GM18870 (cell line): ENCODE results near the gene PKP1.

Experiments used
- ATAC-seq: cut with Tn5 transposase; IDR thresholded peaks from one replicate; pipeline ENCODE4 v1.9.1; 2021; ENCODE audit warnings: moderate library complexity; ENCODE audit not compliant: unreplicated experiment

PKP1 gene

DNA sequence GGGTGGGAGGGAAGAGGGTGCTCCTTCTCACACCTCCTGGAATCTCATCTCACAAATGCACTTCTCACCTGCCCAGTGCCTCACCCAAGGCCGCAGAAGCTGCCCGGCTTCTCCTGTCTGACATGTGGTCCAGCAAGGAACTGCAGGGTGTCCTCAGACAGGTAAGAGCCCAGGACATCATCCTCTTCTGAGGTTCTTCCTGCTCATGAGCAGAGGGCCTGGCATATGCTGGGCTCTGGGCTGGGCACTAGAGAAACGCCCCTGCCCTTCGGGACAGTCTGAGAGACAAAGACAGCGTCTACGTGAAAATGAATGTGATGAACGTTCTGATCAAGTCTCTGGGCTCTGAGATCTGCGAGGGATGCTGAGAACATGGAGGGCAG lies 42.4 kb downstream of the PKP1 start:
- ATAC-seq: no peak

DNA sequence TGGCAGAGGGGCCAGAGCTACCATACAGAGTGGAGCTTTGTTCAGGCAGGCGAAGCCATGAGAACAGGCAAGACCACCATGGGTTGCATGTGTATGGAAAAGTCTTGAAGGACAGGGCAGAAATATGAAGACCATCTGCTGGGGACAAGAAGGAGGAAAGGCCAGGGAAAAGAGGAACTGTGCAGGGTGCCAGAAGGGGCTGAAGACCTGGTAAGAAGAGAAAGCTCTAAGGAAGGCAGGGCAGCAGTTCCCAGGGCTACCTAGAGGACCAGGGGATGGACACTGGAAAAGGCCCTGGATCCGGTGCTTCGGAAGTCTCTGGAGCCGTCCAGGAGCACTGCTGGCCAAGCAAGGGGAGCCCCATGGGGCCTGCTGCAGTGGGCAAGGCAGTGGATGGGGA lies 43.4 kb downstream of the PKP1 start:
- no peak for ATAC-seq

DNA sequence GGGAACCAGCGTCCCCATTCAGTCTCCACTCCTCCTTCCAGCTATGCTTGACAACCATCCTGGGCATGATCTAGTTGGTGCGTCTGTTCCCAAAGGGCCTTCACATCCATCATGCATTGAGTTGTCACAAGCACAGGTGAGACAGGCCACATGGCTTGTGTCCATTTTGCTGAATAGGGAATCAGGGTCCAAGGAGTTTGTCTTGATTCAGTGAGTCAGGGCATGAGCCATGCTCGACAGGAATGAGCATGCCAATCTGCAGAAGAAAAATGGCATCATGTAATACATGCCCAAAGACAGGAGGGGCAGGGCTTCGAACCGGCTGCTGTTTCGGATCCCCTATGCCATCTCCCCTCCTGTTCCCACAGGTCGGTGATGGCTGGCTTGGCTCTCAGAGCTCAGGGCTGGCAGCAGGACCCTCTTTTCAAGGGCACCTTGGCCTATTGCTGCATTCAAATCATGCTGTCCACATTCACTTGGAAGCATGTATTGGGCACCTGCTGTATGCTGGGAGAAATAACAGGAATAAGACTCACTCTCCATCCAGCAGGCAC lies 44.5 kb downstream of the PKP1 start:
- ATAC-seq: no peak

DNA sequence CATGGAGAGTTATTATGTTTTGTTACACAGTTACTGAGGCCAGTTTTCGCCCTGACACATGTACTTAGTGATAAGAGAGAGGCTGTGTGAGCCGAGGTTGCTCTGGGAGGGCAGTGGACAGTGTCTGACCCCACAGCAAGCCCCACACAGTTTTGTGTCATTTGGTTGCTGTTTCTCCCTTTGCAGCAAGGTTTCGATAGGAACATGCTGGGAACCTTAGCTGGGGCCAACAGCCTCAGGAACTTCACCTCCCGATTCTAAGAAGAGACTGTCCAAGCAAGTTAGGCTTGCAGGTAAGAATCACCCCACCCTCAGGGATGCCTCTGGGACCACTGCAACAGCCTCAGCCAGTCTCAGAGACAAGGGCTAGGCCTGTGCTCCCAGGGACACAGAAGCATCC lies 45.3 kb downstream of the PKP1 start:
- ATAC-seq: no peak

DNA sequence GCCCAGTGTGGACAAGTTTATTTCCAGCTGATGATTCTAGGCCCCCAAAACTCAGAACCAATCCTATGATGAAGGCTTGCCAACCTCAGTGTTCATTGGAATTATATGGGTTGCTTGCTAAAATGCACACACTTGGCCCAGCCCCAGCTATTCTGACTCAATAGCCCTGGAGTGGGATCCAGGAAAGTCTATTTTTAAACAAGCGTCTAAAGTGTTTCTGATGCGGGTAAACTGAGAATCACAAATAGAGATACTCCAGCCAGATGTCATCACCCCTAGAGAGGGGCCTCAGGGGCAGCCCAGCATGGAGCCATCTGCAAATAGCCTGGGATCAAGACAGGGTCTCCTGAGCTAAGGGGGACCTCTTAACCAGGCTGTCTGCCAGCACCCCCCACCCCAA lies 46.0 kb downstream of the PKP1 start:
- no peak for ATAC-seq

DNA sequence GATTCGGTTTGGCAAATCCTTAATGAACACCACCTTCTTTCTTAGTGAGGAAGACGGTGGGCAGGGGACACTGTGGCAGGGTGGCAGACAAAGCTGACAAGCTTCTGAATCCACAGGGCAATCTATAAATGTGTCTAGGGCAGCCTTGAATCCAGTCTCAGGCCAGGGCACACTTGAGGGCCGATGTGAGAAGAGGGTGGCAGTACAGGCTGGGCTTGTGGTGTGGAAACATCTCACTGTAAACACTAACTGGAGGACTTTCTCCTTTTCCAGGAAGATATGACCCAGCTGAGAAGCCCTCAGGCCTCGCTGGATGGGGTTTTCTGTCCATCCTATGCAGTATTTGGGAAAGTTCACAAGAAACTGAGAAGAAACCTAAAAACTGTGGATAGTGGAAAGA lies 46.5 kb downstream of the PKP1 start:
- ATAC-seq: no peak

DNA sequence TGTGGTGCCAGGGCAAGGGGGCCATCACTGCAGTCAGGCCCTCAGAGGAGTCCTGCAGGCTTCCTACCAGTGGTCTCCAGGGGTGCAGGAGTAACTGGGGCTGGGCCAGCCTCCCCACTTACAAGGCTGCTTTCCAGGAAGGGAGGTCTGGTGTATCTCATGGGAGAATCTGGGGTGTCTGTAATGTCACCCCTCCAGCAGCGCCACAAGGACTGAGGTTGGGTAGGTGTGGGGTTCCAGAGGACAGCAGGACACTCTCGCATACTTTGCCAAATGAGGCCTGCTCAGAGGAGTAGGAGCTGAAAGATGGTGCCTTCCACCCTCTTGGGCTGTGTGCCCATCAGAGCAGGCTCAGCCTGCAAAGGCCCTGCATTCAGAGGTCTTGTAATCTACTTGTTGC lies 47.2 kb downstream of the PKP1 start:
- ATAC-seq: no peak

DNA sequence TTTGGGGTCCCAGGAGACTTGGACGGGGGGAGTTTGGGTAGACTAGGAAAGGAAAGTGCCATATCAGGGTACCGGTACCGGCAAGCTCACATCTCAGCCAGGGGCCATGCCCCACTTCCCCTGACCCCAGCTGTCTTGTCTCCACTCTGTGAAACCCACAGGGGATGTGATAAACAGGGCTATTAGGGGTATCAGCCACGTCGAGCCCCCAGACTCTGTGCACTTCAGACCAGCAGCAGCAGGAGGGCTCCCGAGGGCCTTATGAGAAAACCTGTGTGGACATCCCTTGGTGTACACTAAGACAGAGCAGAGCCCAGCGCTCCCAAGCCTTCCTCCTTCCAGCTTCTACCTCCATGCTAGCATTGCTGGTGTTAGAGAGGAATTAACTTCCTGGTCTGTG lies 47.9 kb downstream of the PKP1 start:
- ATAC-seq: no peak

DNA sequence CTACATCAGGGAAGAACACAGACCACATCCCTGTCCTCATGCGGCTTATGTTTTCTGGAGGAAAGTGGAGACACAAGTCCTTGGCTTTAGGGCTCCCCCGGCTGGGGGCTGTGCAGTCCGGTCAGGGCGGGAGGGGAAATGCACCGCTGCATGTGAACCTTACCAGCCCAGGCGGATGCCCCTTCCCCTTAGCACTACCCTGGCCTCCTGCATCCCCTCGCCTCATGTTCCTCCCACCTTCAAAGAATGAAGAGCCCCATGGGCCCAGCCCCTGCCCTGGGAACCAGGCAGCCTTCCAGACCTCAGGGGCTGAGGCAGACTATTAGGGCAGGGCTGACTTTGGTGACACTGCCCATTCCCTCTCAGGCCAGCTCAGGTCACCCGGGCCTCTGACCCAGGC lies 48.7 kb downstream of the PKP1 start:
- no peak for ATAC-seq

DNA sequence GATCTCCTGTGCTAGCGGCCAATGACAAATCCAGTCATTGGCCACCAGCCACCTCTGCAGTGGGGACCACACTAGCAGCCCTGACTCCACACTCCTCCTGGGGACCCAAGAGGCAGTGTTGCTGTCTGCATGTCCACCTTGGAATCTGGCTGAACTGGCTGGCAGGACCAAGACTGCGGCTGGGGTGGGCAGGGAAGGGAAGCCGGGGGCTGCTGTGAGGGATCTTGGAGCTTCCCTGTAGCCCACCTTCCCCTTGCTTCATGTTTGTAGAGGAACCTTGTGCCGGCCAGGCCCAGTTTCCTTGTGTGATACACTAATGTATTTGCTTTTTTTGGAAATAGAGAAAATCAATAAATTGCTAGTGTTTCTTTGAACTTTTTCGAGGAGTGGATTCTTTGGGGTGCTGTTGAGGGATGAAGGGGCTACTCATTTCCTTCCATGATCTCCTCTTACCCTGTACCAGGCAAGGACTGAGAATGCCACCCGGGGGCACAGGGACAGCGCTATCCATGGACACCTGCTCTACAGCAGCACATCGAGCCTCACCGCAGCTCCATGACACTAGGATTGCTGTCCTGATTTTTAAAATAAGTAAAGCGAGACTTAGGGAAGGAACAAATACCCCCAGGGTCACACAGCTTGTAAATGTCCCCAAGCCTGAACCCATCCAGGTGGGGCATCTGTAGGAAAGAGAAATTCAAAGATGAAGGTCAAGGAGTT lies 49.5 kb downstream of the PKP1 start:
- no peak for ATAC-seq

DNA sequence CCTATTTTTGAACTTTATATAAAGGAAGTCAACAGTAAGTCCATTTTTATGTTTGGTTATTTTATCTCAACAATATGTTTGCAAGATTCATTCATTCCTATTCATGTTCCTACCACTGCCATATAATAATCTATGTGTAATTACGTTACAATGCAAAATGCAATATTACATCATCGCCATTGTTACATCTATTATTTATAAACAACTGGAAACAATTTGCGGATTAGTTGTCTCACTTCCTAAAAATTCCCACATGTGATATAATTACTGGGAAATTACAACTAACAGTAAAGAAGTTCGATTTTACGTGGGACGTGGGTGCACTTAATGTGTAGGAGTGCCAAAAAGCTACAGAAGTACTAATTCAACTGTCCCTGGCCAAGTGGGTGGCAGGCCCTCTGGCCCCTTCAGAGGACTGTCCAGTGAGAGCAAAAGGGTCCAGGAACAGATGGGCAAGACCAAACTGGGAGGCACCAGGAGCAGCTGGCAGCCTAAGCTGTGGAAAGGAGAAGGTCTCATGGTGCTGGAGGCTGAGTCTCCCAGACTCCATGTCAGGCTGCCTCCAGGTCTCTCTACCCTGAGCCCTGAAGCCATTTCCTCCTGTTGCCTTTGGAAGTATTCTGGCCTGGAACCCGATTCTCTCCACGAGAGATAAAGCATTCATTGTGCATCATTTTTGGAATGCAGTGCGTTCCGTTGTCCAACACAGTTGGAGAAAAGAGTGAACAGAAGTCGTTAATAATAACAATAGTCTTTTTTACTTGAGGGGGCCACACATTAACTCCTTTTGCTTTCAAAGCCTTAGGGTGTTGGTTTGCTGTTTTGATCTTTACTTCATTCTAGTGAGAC lies 51.2 kb downstream of the PKP1 start:
- no peak for ATAC-seq

DNA sequence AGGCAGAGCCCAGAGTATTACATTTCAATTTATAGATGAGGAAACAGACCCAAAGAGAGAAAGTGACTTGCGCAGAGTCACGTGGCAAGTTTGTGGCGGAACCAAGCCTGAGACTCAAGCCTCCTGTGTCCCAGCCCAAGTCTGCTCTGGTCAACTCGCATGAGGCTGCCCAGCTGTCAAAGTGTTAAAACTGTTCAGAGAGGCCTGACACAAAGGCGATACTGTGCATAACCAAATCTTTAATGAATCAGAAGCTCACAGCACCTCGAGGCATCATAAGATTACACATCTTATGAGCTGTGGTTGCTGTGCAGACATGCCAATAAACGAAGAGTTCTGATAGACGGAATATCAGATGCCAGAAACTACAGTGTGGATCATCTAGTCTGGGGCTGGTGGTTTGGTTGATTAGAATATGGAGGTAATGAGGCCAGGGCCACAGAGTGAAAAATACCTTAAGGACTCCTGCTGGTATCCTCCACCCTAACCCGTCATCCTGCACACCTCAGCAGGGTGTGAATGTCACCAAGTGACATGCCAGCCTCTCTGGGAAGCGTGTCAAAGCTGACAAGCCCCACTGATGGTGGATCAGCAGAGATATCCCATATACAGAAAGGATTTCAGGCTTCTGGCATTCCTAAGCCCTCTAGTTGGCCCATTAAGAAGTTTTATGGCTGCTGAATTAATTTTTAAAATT lies 52.0 kb downstream of the PKP1 start:
- ATAC-seq: no peak

DNA sequence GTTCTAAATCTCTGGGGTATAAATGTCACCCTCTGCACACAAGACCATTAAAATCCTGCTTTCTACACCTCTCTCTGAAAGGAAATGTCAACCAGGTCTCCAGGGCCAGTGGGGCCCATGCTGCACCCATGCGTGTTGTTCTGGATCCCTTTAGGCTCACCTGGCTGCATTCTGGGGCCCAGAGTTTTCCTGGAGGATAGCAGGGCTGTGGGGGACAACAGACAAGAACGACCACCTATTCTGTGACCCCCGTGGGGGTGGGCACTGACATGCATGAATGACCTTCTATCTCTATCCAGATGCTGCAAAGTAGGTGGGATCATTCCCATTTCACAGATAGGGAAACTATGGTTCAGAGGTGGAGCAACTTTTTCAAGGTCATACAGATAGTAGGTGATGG lies 52.6 kb downstream of the PKP1 start:
- no peak for ATAC-seq

DNA sequence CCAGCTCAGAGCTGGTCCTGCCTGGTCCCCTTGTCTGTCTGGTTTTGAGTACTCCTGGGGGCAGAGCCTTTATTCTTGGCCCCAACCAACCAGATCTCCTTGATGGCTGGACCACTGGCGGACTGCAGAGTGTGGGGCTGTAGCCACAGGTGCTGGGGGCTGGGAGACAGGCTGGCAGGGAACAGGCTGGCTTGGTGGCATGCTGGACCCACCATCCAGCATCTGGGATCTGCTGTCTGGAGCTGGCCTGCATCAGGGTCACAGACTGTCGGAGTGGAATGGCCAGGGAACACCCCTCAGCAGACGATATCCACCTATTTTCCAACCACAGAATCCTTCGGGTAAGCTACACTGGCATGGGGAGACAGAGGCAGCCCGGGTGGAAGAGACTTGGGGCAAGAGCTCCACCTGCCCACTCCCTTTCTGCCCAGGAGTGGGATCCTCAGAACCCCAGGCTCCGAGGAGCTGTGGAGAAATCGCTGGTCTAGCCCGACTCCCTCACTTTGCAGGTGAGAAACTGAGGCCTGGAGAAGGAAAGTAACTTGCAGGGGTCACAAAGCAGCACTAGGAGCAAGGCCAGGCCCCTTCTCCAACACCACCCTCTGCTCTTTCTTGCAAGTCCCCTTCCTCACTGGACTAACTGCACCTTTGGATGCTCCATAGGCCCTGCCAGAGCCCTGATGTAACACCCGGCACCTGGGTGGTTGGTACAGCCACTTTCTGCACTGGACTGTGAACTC lies 53.6 kb downstream of the PKP1 start:
- no peak for ATAC-seq

DNA sequence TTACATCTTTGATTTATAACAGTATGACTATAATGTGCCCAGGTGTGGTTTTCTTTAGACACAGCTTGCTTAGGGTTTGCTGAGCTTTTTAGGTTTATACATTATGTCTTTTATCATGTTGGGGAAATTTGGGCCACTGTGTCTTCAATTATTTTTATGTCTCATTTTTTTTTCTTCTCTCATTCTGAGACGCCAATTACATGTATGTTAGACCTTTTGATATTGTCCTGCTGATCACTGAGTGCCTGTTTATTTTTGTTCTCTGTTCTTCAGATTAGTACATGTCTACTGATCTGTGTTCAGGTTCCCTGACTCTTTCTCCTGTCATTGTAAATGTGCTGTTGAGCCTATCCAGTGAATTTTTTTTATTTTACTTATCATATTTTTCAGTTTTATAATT lies 58.1 kb downstream of the PKP1 start:
- ATAC-seq: no peak

DNA sequence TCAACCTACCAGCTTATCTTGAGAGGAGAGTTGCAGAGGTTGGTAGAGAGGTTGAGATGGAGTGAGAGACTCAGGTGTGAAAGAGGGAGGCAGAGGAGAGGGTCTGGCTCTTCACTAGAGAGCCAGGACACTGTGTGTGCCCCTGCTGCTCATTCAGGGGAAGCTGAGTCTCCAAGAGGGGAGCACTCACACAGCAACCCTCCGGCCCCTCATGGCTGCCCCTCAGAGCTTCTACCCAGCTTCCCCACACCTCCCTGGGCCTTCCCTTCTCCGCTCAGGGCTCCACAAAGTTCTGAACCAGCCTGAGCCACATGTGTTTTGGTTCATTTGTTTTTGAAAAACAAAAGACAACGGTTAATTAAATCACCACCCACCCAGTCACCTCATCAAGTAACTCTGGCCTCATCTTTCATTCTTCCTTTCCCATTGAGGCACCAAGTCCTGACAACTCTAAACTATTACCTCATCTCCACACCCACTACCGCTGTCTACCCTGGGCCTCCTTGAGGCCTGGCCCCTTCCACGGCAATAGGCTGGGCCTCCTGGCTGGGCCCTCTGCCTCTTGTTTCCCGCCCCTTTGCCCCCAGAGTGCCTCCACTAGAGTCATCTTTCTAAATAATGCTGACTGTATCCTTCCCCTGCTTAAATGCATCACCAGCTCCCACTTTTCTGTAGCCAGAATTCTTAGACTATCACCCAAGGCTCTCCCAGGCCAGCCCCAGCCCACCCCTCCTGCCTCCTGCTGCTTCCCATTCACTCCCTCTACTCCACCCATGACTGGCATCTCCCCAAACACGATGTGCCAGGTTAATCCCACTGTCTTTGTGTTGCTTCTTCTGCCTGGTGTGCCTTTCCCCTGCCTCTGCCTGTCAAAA lies 61.1 kb downstream of the PKP1 start:
- ATAC-seq: no peak

DNA sequence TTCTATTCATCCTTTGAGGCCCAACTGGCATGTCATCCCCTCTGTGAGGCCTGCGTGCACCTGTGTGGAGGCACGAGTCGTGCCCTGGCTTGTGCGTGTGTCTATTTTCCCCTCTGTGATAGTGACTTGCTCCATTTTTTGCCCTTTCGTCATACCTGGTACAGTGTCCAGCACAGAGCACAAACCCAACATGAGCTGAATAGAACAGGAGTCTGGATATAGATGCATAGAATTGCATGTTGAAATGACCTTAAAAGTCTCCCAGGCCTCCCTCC lies 61.7 kb downstream of the PKP1 start:
- no peak for ATAC-seq

DNA sequence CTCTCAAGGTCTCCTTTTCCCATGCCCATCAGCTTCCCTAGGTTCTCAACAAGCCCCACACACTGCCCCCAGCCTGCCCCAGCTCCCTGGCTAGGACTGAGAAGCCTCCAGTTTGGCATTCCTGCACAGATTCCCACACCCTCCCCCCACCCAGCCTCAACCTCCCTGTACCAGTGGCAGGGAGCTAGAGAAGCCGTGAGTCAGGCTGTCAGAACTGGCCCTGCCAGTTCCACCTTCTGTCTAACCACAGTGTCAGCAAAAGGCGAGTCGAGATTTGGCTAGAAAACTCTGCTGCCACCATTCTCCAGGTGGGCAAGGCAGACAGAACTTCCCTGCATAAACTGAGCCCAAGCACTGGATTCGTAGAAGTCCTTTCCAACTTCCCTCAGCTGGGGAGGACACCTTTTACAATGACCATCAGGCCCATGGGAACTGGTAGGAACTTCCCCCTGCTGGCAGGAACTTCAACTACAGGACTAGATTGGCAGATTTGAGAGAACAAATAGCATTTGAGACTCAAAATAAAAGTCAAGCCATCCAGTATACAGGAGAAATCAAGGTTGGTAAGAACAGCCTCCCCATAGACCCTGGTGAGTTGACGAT lies 63.1 kb downstream of the PKP1 start:
- no peak for ATAC-seq

DNA sequence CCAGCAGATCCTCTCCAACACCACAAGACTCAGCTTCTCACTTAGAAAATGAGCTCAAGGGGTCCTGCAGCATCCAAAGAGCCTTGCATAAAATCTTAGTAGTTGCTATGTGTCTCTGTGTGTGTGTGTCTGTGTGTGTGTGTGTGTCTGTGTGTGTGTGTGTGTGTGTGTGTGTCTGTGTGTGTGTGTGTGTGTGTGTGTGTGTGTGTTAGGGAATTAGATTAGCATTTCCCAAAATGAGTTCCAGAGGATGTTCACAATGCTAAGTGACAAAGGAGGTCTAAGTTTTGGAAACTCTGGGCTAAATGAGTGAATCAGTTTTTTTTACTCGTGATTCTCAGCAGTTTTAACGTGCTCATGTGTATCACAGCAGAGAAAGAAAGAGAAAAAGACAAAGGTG lies 63.7 kb downstream of the PKP1 start:
- no peak for ATAC-seq
